Globus pallidus (tissue), 1 donor: ENCODE results near the gene ZFYVE21.
A peak's percentile ranks its signal among the peaks of the same experiment; 100 is the strongest.

Experiments used
- DNase-seq: peaks from one replicate; pipeline ENCODE4 v3.0.0-alpha.2; 2015; ENCODE audit warnings: low spot score

The ZFYVE21 gene

GRCh38 chr14:103705504-103706284 lies 9.9 kb upstream of the ZFYVE21 start:
- no peak for DNase-seq

GRCh38 chr14:103706551-103707328 lies 8.9 kb upstream of the ZFYVE21 start:
- DNase-seq: no peak

GRCh38 chr14:103707329-103708263 lies 8.0 kb upstream of the ZFYVE21 start:
- DNase-seq: no peak

GRCh38 chr14:103708750-103709187 lies 6.8 kb upstream of the ZFYVE21 start:
- DNase-seq: peak; percentile 47

- no peak for DNase-seq
Measured at GRCh38 chr14:103709814-103710213, 5.8 kb upstream of the ZFYVE21 start.

GRCh38 chr14:103710771-103711377 lies 4.7 kb upstream of the ZFYVE21 start:
- DNase-seq: no peak

- peak; percentile 52 for DNase-seq
Measured at GRCh38 chr14:103711516-103712431, 3.8 kb upstream of the ZFYVE21 start.

GRCh38 chr14:103712633-103713247 lies 2.9 kb upstream of the ZFYVE21 start:
- DNase-seq: no peak

GRCh38 chr14:103713304-103714062 lies 2.1 kb upstream of the ZFYVE21 start:
- no peak for DNase-seq

- DNase-seq: no peak
Measured at GRCh38 chr14:103714063-103714724, 1.4 kb upstream of the ZFYVE21 start.

GRCh38 chr14:103716091-103716801 lies 636 bp downstream of the ZFYVE21 start:
- no peak for DNase-seq

GRCh38 chr14:103716899-103717411 lies 1.3 kb downstream of the ZFYVE21 start:
- no peak for DNase-seq

GRCh38 chr14:103718572-103718971 lies 3.0 kb downstream of the ZFYVE21 start:
- DNase-seq: no peak

GRCh38 chr14:103719751-103720150 lies 4.1 kb downstream of the ZFYVE21 start:
- DNase-seq: no peak

- no peak for DNase-seq
Measured at GRCh38 chr14:103721334-103722120, 5.9 kb downstream of the ZFYVE21 start.

- no peak for DNase-seq
Measured at GRCh38 chr14:103723748-103724081, 8.1 kb downstream of the ZFYVE21 start.

GRCh38 chr14:103724116-103724515 lies 8.5 kb downstream of the ZFYVE21 start:
- no peak for DNase-seq
